H1 (cell line): ENCODE results near the gene TXLNB. TPM values are rescaled to one million over a fixed set of nuclear protein-coding genes. Genes with fewer than 3 reads are reported as not detected.

Experiments
- CEBPB ChIP-seq: IDR thresholded peaks from 2 replicates; pipeline ENCODE4 v1.6.1; 2012; ENCODE audit warnings: low read depth, low read length
- PHF8 ChIP-seq: fragments of 200-600 bp; sonication (generic); conservative IDR thresholded peaks from 2 replicates; pipeline ENCODE4 v1.7.1; 2012; ENCODE audit warnings: low read depth, mild to moderate bottlenecking, inconsistent platforms, low read length, moderate library complexity
- POU5F1 ChIP-seq: IDR thresholded peaks from 2 replicates; pipeline ENCODE4 v1.6.1; 2011; ENCODE audit warnings: low read depth, mild to moderate bottlenecking, low read length, moderate library complexity
- RBBP5 ChIP-seq: IDR thresholded peaks from 2 replicates; pipeline ENCODE4 v1.7.1; 2012; ENCODE audit warnings: low read depth, mild to moderate bottlenecking, inconsistent platforms, low read length, moderate library complexity, borderline replicate concordance
- SP4 ChIP-seq: IDR thresholded peaks from 2 replicates; pipeline ENCODE4 v1.6.1; 2012; ENCODE audit warnings: low read length, inconsistent platforms
- SUZ12 ChIP-seq: fragments of 200-600 bp; sonication (generic); IDR thresholded peaks from 2 replicates; pipeline ENCODE4 v1.6.1; 2012; ENCODE audit warnings: mild to moderate bottlenecking, inconsistent platforms, low read length, moderate library complexity, mixed read lengths
- polyA plus RNA-seq, 7 experiments: library from polyadenylated mRNA; depleted of rRNA in 3 of 7; stranded (reverse) in 5 of 7; unstranded in 2 of 7; fragments of >200 nt in 5 of 7; fragments of 200-250 nt in 2 of 7; gene quantifications; 1 replicate in 5 of 7; 2 replicates in 1 of 7; 4 replicates in 1 of 7; pipeline versions ENCODE4 v1.2.1 to v1.2.3, GENCODE V29; 2011 to 2013; ENCODE audit warnings: missing spikeins in 2 of 7, mixed read lengths in 2 of 7
- total RNA-seq: library from RNA; stranded (reverse); fragmentation: NEBNext Ultra II Directional; extraction: Animal tissue kit (Norgen Biotek cat#: 25700); gene quantifications from 2 replicates; pipeline ENCODE4 v1.2.1, GENCODE V29; 2021
- TF ChIP-seq, protein P1 (sequence below): fragments of 300-600 bp; sonication (generic); IDR thresholded peaks from 2 replicates; pipeline ENCODE4 v1.7.1; 2012; ENCODE audit warnings: low read length, moderate library complexity, mild to moderate bottlenecking, inconsistent platforms; ENCODE audit not compliant: insufficient replicate concordance
- TF ChIP-seq, protein P2 (sequence below): IDR thresholded peaks from 2 replicates; pipeline ENCODE4 v1.6.1; 2011; ENCODE audit warnings: low read depth, mild to moderate bottlenecking, low read length; ENCODE audit not compliant: insufficient read depth

Gene TXLNB
- total and polyA plus RNA-seq, 2 of the 8 experiments (the other 6 are each of a cell fraction or from before 2014, with no cell fraction given) = 0.05 to 0.17 TPM

DNA sequence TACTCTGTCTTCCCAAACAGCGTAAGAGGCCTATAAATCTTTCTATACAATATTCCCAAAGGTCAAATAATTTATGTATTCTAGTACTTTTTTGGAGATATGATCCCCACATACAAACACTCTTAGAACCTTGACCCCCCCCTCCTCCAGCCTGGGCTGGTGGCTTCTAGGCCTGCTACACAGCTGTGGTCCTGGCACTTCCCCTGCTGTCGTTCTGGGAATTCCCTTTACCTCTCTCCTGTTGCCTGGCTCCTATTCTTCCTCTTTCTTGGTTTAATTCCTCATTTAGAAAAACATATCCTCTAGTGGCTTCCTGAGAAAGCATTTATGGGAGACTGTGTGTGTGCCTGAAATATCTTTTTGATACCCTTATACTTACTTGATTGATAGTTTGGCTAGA lies 4.1 kb upstream of the TXLNB start (continued):
- TF ChIP-seq, protein P1, sequence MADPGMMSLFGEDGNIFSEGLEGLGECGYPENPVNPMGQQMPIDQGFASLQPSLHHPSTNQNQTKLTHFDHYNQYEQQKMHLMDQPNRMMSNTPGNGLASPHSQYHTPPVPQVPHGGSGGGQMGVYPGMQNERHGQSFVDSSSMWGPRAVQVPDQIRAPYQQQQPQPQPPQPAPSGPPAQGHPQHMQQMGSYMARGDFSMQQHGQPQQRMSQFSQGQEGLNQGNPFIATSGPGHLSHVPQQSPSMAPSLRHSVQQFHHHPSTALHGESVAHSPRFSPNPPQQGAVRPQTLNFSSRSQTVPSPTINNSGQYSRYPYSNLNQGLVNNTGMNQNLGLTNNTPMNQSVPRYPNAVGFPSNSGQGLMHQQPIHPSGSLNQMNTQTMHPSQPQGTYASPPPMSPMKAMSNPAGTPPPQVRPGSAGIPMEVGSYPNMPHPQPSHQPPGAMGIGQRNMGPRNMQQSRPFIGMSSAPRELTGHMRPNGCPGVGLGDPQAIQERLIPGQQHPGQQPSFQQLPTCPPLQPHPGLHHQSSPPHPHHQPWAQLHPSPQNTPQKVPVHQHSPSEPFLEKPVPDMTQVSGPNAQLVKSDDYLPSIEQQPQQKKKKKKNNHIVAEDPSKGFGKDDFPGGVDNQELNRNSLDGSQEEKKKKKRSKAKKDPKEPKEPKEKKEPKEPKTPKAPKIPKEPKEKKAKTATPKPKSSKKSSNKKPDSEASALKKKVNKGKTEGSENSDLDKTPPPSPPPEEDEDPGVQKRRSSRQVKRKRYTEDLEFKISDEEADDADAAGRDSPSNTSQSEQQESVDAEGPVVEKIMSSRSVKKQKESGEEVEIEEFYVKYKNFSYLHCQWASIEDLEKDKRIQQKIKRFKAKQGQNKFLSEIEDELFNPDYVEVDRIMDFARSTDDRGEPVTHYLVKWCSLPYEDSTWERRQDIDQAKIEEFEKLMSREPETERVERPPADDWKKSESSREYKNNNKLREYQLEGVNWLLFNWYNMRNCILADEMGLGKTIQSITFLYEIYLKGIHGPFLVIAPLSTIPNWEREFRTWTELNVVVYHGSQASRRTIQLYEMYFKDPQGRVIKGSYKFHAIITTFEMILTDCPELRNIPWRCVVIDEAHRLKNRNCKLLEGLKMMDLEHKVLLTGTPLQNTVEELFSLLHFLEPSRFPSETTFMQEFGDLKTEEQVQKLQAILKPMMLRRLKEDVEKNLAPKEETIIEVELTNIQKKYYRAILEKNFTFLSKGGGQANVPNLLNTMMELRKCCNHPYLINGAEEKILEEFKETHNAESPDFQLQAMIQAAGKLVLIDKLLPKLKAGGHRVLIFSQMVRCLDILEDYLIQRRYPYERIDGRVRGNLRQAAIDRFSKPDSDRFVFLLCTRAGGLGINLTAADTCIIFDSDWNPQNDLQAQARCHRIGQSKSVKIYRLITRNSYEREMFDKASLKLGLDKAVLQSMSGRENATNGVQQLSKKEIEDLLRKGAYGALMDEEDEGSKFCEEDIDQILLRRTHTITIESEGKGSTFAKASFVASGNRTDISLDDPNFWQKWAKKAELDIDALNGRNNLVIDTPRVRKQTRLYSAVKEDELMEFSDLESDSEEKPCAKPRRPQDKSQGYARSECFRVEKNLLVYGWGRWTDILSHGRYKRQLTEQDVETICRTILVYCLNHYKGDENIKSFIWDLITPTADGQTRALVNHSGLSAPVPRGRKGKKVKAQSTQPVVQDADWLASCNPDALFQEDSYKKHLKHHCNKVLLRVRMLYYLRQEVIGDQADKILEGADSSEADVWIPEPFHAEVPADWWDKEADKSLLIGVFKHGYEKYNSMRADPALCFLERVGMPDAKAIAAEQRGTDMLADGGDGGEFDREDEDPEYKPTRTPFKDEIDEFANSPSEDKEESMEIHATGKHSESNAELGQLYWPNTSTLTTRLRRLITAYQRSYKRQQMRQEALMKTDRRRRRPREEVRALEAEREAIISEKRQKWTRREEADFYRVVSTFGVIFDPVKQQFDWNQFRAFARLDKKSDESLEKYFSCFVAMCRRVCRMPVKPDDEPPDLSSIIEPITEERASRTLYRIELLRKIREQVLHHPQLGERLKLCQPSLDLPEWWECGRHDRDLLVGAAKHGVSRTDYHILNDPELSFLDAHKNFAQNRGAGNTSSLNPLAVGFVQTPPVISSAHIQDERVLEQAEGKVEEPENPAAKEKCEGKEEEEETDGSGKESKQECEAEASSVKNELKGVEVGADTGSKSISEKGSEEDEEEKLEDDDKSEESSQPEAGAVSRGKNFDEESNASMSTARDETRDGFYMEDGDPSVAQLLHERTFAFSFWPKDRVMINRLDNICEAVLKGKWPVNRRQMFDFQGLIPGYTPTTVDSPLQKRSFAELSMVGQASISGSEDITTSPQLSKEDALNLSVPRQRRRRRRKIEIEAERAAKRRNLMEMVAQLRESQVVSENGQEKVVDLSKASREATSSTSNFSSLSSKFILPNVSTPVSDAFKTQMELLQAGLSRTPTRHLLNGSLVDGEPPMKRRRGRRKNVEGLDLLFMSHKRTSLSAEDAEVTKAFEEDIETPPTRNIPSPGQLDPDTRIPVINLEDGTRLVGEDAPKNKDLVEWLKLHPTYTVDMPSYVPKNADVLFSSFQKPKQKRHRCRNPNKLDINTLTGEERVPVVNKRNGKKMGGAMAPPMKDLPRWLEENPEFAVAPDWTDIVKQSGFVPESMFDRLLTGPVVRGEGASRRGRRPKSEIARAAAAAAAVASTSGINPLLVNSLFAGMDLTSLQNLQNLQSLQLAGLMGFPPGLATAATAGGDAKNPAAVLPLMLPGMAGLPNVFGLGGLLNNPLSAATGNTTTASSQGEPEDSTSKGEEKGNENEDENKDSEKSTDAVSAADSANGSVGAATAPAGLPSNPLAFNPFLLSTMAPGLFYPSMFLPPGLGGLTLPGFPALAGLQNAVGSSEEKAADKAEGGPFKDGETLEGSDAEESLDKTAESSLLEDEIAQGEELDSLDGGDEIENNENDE = no peak
- TF ChIP-seq POU5F1 (no peak), SUZ12 (no peak), CEBPB (no peak), RBBP5 (no peak), PHF8 (no peak), SP4 (no peak)
- TF ChIP-seq, protein P2, sequence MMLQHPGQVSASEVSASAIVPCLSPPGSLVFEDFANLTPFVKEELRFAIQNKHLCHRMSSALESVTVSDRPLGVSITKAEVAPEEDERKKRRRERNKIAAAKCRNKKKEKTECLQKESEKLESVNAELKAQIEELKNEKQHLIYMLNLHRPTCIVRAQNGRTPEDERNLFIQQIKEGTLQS = no peak
